ENCODE results near the gene HPCA. TPM values are rescaled to one million over a fixed set of nuclear protein-coding genes. Genes with fewer than 3 reads are reported as not detected.

HPCA gene
- total RNA-seq, 2 donors from 2014 or later = not detected

GRCh38 chr1:32865639-32866405 is 20.5 kb upstream of the HPCA start:
- Mint-ChIP-seq H3K4me1 (peaks cover 24% of the 10 kb centered on the region), H3K27ac (peak overlapping the region; percentile 53), H3K36me3 (ENCODE audit: low read depth) (peaks cover 23% of the 10 kb centered on the region), H3K27me3 (peaks cover 22% of the 10 kb centered on the region), H3K4me3 (no peak overlapping the region)
- ATAC-seq = no peak
- DNase-seq = no peak
- H3K9me3 ChIP-seq (ENCODE audit: control insufficient read depth, low read length, poor library complexity, severe bottlenecking) = no peaks in the 10 kb centered on the region

- H3K4me1 Mint-ChIP-seq = peaks cover 27% of the 10 kb centered on the region
- no peak overlapping the region for H3K4me3 Mint-ChIP-seq
- H3K36me3 Mint-ChIP-seq (ENCODE audit: low read depth) = peaks cover 25% of the 10 kb centered on the region
- ATAC-seq (no peak), DNase-seq (no peak)
- no peak overlapping the region for H3K27ac Mint-ChIP-seq
- H3K27me3 Mint-ChIP-seq = peaks cover 33% of the 10 kb centered on the region
- H3K9me3 ChIP-seq (ENCODE audit: control insufficient read depth, low read length, poor library complexity, severe bottlenecking) = no peaks in the 10 kb centered on the region
Measured at GRCh38 chr1:32867151-32867550, 19.1 kb upstream of the HPCA start.

- Mint-ChIP-seq H3K27ac (no peak overlapping the region), H3K36me3 (ENCODE audit: low read depth) (peaks cover 26% of the 10 kb centered on the region), H3K4me3 (no peak overlapping the region), H3K27me3 (peaks cover 38% of the 10 kb centered on the region), H3K4me1 (peaks cover 30% of the 10 kb centered on the region)
- ATAC-seq (no peak), DNase-seq (no peak)
- no peaks in the 10 kb centered on the region for H3K9me3 ChIP-seq (ENCODE audit: control insufficient read depth, low read length, poor library complexity, severe bottlenecking)
Measured at GRCh38 chr1:32867671-32868070, 18.6 kb upstream of the HPCA start.

DNA sequence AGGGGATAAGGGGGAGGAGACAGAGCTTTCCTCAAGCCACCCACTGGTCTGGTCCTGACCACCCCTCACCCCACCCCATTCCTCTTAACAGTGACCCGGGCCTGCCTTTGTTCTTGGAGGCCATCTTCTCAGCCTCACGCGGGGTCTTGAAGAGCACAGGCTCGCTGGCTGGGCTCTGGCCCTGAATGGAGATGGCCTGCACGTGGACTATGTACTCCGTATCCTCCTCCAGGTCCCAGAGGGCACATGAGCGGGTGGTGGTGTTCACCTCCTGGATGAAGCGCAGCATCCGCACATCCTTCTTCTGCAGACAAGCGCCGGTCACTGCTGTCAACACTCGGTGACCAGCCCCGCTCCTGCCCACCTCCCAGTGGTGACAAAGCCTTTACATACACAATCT is 18.2 kb upstream of the HPCA start:
- Mint-ChIP-seq H3K4me3 (no peak overlapping the region), H3K4me1 (peaks cover 31% of the 10 kb centered on the region), H3K36me3 (ENCODE audit: low read depth) (peaks cover 27% of the 10 kb centered on the region), H3K27ac (no peak overlapping the region), H3K27me3 (peaks cover 42% of the 10 kb centered on the region)
- no peaks in the 10 kb centered on the region for H3K9me3 ChIP-seq (ENCODE audit: control insufficient read depth, low read length, poor library complexity, severe bottlenecking)
- DNase-seq (no peak), ATAC-seq (no peak)

DNA sequence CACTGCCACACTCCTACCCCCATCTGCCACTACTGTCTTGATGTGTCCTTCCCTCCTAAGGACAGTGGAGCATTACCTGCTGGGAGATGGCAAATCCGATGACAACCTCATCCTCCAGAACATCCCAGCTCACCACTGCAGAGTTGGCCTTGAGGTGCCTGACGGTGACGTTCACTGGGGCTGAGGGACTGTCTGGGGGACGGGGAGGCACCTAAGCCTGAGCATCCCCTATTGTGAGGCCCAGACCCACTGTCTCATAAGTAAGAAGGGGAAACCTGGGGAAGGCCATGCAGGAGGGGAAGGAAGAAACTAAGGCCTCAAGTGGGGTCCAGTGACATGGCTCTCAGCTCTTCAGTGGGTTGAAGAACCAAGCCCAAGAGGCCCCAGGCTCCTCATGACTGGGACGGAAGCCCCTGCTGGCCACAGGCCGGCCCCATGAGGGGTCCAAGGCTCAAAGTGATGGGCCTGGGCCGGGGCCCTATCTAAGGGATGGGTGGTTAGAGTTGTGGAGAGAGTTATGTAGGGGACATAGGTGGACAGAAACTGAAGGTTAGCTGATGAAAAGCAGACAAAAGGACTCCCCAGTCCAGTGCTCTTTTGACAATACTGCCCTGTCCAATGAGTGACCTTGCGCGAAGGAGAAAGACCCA is 17.4 kb upstream of the HPCA start:
- Mint-ChIP-seq H3K4me1 (peaks cover 31% of the 10 kb centered on the region), H3K4me3 (peak overlapping the region; percentile 52), H3K27ac (peak overlapping the region; percentile 88), H3K27me3 (peaks cover 48% of the 10 kb centered on the region), H3K36me3 (ENCODE audit: low read depth) (peaks cover 27% of the 10 kb centered on the region)
- no peak for DNase-seq
- no peak for ATAC-seq
- no peaks in the 10 kb centered on the region for H3K9me3 ChIP-seq (ENCODE audit: control insufficient read depth, low read length, poor library complexity, severe bottlenecking)

GRCh38 chr1:32869923-32870614 is 16.2 kb upstream of the HPCA start:
- Mint-ChIP-seq H3K4me3 (peak overlapping the region; percentile 89), H3K27me3 (peaks cover 59% of the 10 kb centered on the region)
- no peaks in the 10 kb centered on the region for H3K9me3 ChIP-seq (ENCODE audit: control insufficient read depth, low read length, poor library complexity, severe bottlenecking)

GRCh38 chr1:32870615-32871363 is 15.5 kb upstream of the HPCA start, which contains the start of gene FNDC5:
Gene FNDC5, minus strand, starts transcription at chr1:32870912.
- H3K9me3 ChIP-seq (ENCODE audit: control insufficient read depth, low read length, poor library complexity, severe bottlenecking) = no peaks in the 10 kb centered on the region
- H3K4me1 Mint-ChIP-seq = peaks cover 41% of the 10 kb centered on the region

More at GRCh38 chr1:32869923-32870614, 16.2 kb upstream of the HPCA start:
- no peak for DNase-seq
- Mint-ChIP-seq H3K36me3 (ENCODE audit: low read depth) (peaks cover 27% of the 10 kb centered on the region), H3K27ac (peak overlapping the region; percentile 88), H3K4me1 (peaks cover 35% of the 10 kb centered on the region)
- no peak for ATAC-seq

GRCh38 chr1:32871364-32872191 is 14.7 kb upstream of the HPCA start:
- DNase-seq (no peak), ATAC-seq (no peak)
- no peaks in the 10 kb centered on the region for H3K9me3 ChIP-seq (ENCODE audit: control insufficient read depth, low read length, poor library complexity, severe bottlenecking)
- Mint-ChIP-seq H3K4me3 (peak overlapping the region; percentile 75), H3K27ac (no peak overlapping the region), H3K27me3 (peaks cover 68% of the 10 kb centered on the region), H3K4me1 (peaks cover 39% of the 10 kb centered on the region), H3K36me3 (ENCODE audit: low read depth) (peaks cover 26% of the 10 kb centered on the region)

More at GRCh38 chr1:32870615-32871363, 15.5 kb upstream of the HPCA start, which contains the start of gene FNDC5:
- DNase-seq (no peak), ATAC-seq (peak; percentile 39)
- Mint-ChIP-seq H3K36me3 (ENCODE audit: low read depth) (peaks cover 28% of the 10 kb centered on the region), H3K27me3 (peaks cover 66% of the 10 kb centered on the region), H3K27ac (peak within 1 kb of the TSS; percentile 88), H3K4me3 (peak within 1 kb of the TSS; percentile 89)

DNA sequence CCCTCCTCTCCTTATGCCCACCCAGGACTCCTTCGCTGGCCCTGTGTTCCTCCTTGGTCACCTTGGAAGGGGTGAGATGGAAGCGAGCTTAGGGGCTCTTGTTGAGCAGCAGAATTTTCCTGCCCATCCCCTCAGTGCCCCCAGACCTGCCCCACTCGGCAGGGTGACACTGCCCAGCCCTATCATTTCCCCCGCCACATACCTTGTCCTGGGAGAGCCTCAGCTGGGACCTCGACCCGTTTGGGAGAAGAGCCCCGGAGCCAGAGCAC is 14.2 kb upstream of the HPCA start:
- H3K4me3 Mint-ChIP-seq = no peak overlapping the region
- H3K4me1 Mint-ChIP-seq = peaks cover 37% of the 10 kb centered on the region
- peaks cover 68% of the 10 kb centered on the region for H3K27me3 Mint-ChIP-seq
- no peak overlapping the region for H3K27ac Mint-ChIP-seq
- H3K9me3 ChIP-seq (ENCODE audit: control insufficient read depth, low read length, poor library complexity, severe bottlenecking) = no peaks in the 10 kb centered on the region
- DNase-seq (no peak), ATAC-seq (no peak)
- H3K36me3 Mint-ChIP-seq (ENCODE audit: low read depth) = peaks cover 23% of the 10 kb centered on the region

DNA sequence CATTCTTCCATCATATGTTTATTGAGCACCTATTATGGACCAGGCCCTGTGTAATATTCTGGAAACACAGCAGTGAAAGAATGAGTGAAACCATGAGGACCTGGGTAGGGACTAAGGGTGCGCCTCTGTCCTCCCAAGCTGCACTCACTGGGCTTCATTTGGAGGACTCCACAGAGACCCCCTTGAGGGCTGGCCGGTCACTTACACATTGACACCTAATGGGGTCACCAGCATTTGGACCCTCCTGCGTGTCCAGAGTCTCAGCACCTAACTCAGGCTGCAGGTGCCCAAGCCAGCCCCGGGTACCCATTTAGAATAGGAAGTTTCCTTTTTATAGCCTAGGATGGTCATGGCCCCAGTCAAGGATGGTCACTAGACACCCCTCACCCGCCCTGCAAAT is 12.8 kb upstream of the HPCA start:
- H3K9me3 ChIP-seq (ENCODE audit: control insufficient read depth, low read length, poor library complexity, severe bottlenecking) = no peaks in the 10 kb centered on the region
- DNase-seq (no peak), ATAC-seq (no peak)
- peaks cover 21% of the 10 kb centered on the region for H3K36me3 Mint-ChIP-seq (ENCODE audit: low read depth)
- peaks cover 74% of the 10 kb centered on the region for H3K27me3 Mint-ChIP-seq
- no peak overlapping the region for H3K4me3 Mint-ChIP-seq
- H3K27ac Mint-ChIP-seq = no peak overlapping the region
- peaks cover 34% of the 10 kb centered on the region for H3K4me1 Mint-ChIP-seq

DNA sequence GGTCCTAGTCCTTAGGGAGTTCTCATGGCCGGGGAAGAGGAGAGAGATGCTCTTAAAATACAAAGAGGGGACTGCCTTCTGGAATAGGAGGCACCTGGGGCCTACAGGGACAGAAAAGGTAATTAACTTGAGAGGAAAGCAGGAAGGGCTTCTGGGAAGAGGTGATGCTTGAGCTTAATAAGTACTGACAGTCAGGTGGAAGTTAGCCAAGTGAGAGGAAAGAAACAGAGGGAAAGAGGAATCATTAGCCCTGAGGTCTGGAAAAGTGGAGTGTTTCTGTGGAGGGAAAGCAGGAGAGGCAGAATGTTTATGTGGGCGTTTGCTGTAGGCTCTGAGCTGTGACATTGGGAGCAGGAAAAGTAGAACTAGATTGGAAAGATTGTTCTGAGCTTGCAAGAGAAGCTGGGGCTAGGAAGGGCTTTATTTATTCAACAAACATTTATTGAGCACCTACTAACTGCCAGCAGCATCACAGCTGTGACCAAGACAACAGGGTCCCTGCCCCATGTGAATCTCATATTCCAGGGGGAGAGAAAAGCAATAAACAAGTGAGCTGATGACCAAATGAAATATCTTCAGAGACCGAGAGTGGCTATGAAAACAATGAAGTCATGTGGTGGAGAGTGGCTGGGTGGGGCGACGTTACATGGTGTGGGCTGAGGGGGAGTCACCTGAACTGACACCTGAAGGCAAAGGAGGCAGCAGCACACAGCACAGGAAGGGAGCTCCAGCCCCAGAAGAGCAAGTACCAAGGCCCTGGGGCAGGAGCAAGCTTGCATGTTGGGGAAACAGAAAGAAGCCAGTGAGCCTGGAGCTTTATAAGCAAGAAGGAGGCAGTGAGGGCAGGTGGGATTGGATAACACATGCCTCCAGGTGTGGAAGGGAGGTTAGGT is 11.2 kb upstream of the HPCA start:
- Mint-ChIP-seq H3K4me1 (peaks cover 21% of the 10 kb centered on the region), H3K27ac (peak overlapping the region; percentile 24), H3K4me3 (no peak overlapping the region), H3K36me3 (ENCODE audit: low read depth) (peaks cover 10% of the 10 kb centered on the region), H3K27me3 (peaks cover 57% of the 10 kb centered on the region)
- H3K9me3 ChIP-seq (ENCODE audit: control insufficient read depth, low read length, poor library complexity, severe bottlenecking) = no peaks in the 10 kb centered on the region
- DNase-seq (no peak), ATAC-seq (no peak)
